Measurements from ENCODE around the gene ADAMTS12. TPM values are rescaled to one million over a fixed set of nuclear protein-coding genes. Genes with fewer than 3 reads are reported as not detected.

Gene ADAMTS12
- total RNA-seq, 1 donor from 2014 or later: 10.4 TPM

DNA sequence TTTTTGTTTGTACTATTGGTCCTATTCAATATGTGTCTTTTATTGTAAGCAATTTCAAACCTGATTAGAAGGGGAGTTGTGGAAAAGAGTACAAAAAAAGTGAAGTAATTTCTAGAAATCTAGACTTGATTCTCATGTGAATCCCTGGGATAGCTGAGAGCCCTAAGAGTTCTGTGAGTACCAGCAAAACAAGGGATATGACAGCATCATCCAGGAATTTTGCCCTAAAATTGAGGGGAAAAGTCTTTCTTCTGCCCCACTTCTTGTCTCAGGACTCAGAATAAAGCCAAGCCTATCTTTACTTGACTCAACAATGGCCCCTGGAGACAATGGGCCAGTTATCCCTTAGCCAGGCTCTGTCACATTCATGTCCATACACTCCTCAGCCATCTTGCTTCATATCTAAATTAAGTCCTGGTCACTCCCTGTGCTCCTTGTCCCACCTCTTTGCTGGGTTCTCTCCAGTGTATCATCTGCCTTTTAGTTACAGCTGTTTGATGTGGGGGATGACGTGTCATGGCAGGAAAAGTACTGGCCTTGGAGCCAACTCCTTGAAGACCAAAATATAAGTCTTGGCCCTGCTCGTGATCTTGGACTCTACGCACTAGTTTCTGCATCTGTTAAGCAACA is 81.2 kb downstream of the ADAMTS12 start:
- Mint-ChIP-seq H3K36me3 (ENCODE audit: low read depth) (peaks cover 3% of the 10 kb centered on the region), H3K27ac (ENCODE audit: unreplicated experiment) (no peak overlapping the region), H3K27me3 (ENCODE audit: low read depth) (no peaks in the 10 kb centered on the region), H3K9me3 (peaks cover 3% of the 10 kb centered on the region), H3K4me1 (peaks cover 32% of the 10 kb centered on the region), H3K4me3 (no peak overlapping the region)
- TF ChIP-seq CTCF (conservative IDR thresholded peaks at IDR 0.05): no peak
- DNase-seq (ENCODE audit: low read depth, low spot score): no peak

GRCh38 chr5:33809936-33810335 is 81.9 kb downstream of the ADAMTS12 start:
- no peak for DNase-seq (ENCODE audit: low read depth, low spot score)
- Mint-ChIP-seq H3K36me3 (ENCODE audit: low read depth) (peaks cover 3% of the 10 kb centered on the region), H3K4me3 (no peak overlapping the region), H3K9me3 (peaks cover 3% of the 10 kb centered on the region), H3K27ac (ENCODE audit: unreplicated experiment) (no peak overlapping the region), H3K4me1 (peaks cover 32% of the 10 kb centered on the region), H3K27me3 (ENCODE audit: low read depth) (no peaks in the 10 kb centered on the region)
- TF ChIP-seq CTCF (conservative IDR thresholded peaks at IDR 0.05): no peak

DNA sequence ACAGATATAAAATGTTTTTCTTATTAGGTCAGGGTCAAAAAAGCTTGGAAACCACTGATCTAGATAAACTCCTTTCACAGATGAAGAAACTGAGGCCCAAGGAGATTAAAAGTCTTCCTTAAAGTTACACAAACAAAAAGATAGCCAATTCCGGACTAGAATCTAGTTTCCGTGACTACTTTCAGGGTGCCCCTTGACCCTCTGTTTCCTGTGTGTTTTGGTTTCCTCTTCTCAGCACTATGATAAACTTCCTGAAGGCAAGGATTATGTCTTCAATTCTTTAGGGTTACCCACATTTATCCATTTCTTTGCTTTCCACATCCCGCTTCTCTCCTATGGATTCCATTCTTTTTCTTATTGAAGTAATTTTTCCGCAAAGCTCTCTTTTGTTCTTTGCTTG is 83.1 kb downstream of the ADAMTS12 start:
- Mint-ChIP-seq H3K27me3 (ENCODE audit: low read depth) (no peaks in the 10 kb centered on the region), H3K4me1 (peaks cover 32% of the 10 kb centered on the region), H3K36me3 (ENCODE audit: low read depth) (peaks cover 3% of the 10 kb centered on the region), H3K27ac (ENCODE audit: unreplicated experiment) (no peak overlapping the region), H3K4me3 (no peak overlapping the region), H3K9me3 (peaks cover 3% of the 10 kb centered on the region)
- DNase-seq (ENCODE audit: low read depth, low spot score): no peak
- TF ChIP-seq CTCF (conservative IDR thresholded peaks at IDR 0.05): no peak

DNA sequence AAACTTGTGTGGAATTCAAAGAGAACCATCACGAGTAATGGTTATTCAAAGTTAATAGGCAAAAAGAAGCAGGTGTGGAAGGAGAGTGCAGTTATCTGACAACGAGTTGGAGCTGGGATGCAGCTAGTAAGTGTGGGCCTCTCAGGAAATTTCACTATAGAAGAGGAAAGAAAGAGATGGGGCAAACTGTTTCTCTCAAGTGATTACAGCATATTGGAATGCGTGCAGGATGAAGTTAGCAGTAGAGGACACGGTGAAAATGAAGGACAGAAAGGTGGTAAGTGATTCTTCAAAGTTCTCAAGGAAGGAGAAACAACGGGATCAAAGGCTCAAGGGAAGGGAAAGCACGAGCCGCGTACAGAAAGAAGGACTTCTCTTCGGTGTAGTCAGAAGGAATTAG is 84.0 kb downstream of the ADAMTS12 start:
- no peak for DNase-seq (ENCODE audit: low read depth, low spot score)
- no peak for TF ChIP-seq CTCF (conservative IDR thresholded peaks at IDR 0.05)
- H3K4me3 Mint-ChIP-seq: no peak overlapping the region
- H3K9me3 Mint-ChIP-seq: peaks cover 3% of the 10 kb centered on the region
- H3K4me1 Mint-ChIP-seq: peaks cover 32% of the 10 kb centered on the region
- peaks cover 3% of the 10 kb centered on the region for H3K36me3 Mint-ChIP-seq (ENCODE audit: low read depth)
- peak overlapping the region; percentile 4 for H3K27ac Mint-ChIP-seq (ENCODE audit: unreplicated experiment)
- H3K27me3 Mint-ChIP-seq (ENCODE audit: low read depth): no peaks in the 10 kb centered on the region

GRCh38 chr5:33806738-33807442 is 84.9 kb downstream of the ADAMTS12 start:
- peaks cover 3% of the 10 kb centered on the region for H3K36me3 Mint-ChIP-seq (ENCODE audit: low read depth)
- no peak for TF ChIP-seq CTCF (conservative IDR thresholded peaks at IDR 0.05)
- H3K4me1 Mint-ChIP-seq: peaks cover 32% of the 10 kb centered on the region
- H3K27me3 Mint-ChIP-seq (ENCODE audit: low read depth): no peaks in the 10 kb centered on the region
- peaks cover 3% of the 10 kb centered on the region for H3K9me3 Mint-ChIP-seq
- H3K4me3 Mint-ChIP-seq: no peak overlapping the region
- no peak overlapping the region for H3K27ac Mint-ChIP-seq (ENCODE audit: unreplicated experiment)
- no peak for DNase-seq (ENCODE audit: low read depth, low spot score)

All from neural crest cell (in vitro differentiated cells).